ENCODE data around the gene SHC4. TPM values are rescaled to one million over a fixed set of nuclear protein-coding genes. Genes with fewer than 3 reads are reported as not detected.

The SHC4 gene
- total and polyA plus RNA-seq, 5 donors: 2.4 to 6.6 (median 3.5) TPM

DNA sequence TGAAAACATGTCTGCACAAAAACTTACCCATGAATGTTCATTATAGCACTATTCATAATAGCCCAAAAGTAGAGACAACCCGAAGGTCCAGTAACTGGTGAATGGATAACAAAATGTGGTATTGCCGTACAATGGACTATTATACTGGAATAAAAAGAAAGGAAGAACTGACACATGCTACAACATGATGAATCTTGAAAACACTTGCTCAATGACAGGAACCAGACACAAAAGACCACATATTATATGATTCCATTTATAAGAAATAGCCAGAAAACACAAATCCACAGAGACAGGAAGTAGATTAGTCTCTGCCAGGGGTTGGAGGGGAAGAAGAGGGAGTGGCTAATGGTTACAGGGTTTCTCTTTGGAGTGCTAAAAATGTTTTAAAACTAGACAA lies 18.3 kb downstream of the SHC4 start:
- H3K27ac ChIP-seq (ENCODE audit: low read length): no peak overlapping the region
- peaks cover 2% of the 10 kb centered on the region for H3K4me1 ChIP-seq (ENCODE audit: control insufficient read depth, insufficient read depth, low read length)
- H3K9me3 ChIP-seq (ENCODE audit: control insufficient read depth, low read length): no peaks in the 10 kb centered on the region
- intact Hi-C loops (cut with DNase I): no loop called here
- no peaks in the 10 kb centered on the region for H3K27me3 ChIP-seq (ENCODE audit: control insufficient read depth, insufficient read depth)
- peak; percentile 80 to 87 for ATAC-seq
- WGBS: 71% methylated on average over 2 of the region's 2 CpGs
- H3K4me3 ChIP-seq (ENCODE audit: low read length): no peak overlapping the region
- no peak for DNase-seq

DNA sequence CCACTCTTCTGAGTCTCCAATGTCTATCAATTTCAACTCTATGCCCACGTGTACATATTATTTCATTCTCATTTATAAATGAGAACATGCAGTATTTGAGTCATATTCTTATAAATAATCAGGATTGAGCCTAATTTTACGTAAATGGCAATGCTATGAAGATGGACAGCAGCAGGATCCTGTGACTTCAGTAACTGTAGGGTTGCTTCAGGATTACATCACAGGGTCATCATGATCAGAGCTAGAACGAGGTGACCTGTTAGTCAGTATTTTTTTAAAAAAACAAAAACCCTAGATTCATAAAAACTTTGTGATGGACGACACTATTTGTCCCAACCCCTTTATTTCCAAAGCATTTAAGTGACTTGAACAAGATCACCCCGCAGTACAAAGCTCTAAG lies 21.8 kb downstream of the SHC4 start:
- 77% methylated on average over 5 of the region's 5 CpGs for WGBS
- no peak overlapping the region for H3K27ac ChIP-seq (ENCODE audit: low read length)
- no peaks in the 10 kb centered on the region for H3K27me3 ChIP-seq (ENCODE audit: control insufficient read depth, insufficient read depth)
- no peaks in the 10 kb centered on the region for H3K9me3 ChIP-seq (ENCODE audit: control insufficient read depth, low read length)
- H3K4me1 ChIP-seq (ENCODE audit: control insufficient read depth, insufficient read depth, low read length): peaks cover 2% of the 10 kb centered on the region
- DNase-seq: no peak
- no peak overlapping the region for H3K4me3 ChIP-seq (ENCODE audit: low read length)
- intact Hi-C loops (cut with DNase I): no loop called here
- ATAC-seq: no peak

DNA sequence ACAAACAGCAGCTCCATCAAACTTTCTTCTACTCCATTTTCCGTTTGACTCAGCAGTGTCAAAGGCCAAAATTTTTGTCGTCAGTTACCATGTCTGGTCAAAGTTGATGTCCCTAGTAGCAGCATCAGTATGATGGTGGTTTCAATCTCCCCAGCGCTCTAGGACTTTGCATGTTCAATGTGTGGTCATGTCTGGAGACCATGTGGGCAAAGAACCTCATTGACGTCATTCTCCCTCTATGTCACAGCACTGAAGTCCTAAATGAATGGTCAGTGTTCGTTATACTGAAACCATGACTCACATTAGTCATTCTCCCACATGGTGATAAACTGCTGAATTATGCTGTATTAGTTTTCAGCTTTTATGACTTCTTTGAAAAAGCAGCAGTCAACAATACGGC lies 23.2 kb downstream of the SHC4 start:
- no peak overlapping the region for H3K4me3 ChIP-seq (ENCODE audit: low read length)
- peaks cover 2% of the 10 kb centered on the region for H3K4me1 ChIP-seq (ENCODE audit: control insufficient read depth, insufficient read depth, low read length)
- intact Hi-C loops (cut with DNase I): no loop called here
- no peaks in the 10 kb centered on the region for H3K27me3 ChIP-seq (ENCODE audit: control insufficient read depth, insufficient read depth)
- no peak for ATAC-seq
- no peak overlapping the region for H3K27ac ChIP-seq (ENCODE audit: low read length)
- WGBS: 83% methylated on average over 6 of the region's 6 CpGs
- H3K9me3 ChIP-seq (ENCODE audit: control insufficient read depth, low read length): no peaks in the 10 kb centered on the region
- no peak for DNase-seq

DNA sequence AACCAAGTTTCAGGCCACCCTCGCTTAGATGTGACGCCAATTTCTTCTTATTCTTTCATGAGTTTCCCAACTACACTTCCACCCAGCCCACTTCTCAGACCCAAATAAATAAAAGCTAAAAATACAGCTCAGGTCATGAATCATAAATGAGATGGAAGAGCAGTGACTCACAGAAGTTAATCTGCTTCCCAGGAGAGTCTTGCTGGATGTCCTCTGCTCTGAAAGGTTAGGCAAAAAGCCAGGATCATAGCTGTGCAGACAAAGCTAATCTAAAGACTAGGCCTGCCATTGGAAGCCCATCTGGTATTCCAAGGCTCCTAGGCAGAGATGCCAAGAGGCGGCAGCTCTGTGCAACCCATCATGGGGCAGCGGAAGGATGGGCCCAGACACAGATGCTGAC lies 24.1 kb downstream of the SHC4 start:
- WGBS: 82% methylated on average over 4 of the region's 4 CpGs
- Histone ChIP-seq H3K27me3 (ENCODE audit: control insufficient read depth, insufficient read depth) (no peaks in the 10 kb centered on the region), H3K9me3 (ENCODE audit: control insufficient read depth, low read length) (no peaks in the 10 kb centered on the region), H3K4me3 (ENCODE audit: low read length) (no peak overlapping the region), H3K4me1 (ENCODE audit: control insufficient read depth, insufficient read depth, low read length) (peaks cover 2% of the 10 kb centered on the region), H3K27ac (ENCODE audit: low read length) (no peak overlapping the region)
- intact Hi-C loops (cut with DNase I): no loop called here
- ATAC-seq (peak; percentile 19 to 62), DNase-seq (peak in 1 of 3 donors; percentile 17)

DNA sequence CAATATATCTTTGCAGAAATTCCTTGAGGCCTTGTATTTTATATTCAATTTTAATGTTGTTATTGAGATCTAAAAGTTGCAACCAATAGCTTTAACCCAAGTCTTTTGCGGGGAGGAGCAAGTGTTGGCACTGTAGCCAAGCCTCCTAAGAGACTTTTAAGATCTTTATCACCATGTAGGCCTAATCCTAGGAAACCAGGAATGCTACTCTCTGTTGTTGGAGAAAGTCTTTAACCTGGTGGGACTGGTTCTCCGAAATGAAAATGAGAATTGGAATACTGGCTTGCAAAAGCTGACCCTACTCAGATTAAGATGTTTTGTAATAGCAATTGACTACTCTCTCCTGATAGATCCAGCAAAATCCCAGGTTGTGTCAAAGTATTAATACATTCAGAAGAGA lies 25.8 kb downstream of the SHC4 start:
- H3K27ac ChIP-seq (ENCODE audit: low read length): no peak overlapping the region
- H3K27me3 ChIP-seq (ENCODE audit: control insufficient read depth, insufficient read depth): no peaks in the 10 kb centered on the region
- WGBS: 90% methylated on average over 2 of the region's 2 CpGs
- no peak overlapping the region for H3K4me3 ChIP-seq (ENCODE audit: low read length)
- no peaks in the 10 kb centered on the region for H3K9me3 ChIP-seq (ENCODE audit: control insufficient read depth, low read length)
- no peak for DNase-seq
- no peak for ATAC-seq
- intact Hi-C loops (cut with DNase I): no loop called here
- peaks cover 2% of the 10 kb centered on the region for H3K4me1 ChIP-seq (ENCODE audit: control insufficient read depth, insufficient read depth, low read length)

DNA sequence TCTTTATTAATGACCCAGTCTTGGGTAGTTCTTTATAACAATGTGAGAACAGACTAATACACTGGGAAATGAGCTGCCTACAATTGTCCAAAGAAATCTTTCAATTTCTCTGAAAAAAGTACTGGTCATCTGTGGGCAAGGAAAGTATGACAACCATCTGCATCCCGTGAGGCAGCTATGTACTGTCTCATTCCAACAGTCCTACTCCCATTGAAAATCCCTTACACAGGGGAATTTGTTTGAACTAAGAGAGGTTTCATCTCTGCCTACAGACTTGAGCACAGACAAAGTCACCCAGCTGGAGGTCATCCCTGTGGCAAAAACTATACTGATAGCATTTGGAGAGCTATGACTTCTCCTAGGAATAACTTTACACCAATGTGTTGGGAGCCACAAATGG lies 27.1 kb downstream of the SHC4 start:
- DNase-seq (no peak), ATAC-seq (no peak)
- WGBS: 75% methylated on average over 1 of the region's 1 CpG
- H3K9me3 ChIP-seq (ENCODE audit: control insufficient read depth, low read length): no peaks in the 10 kb centered on the region
- no peaks in the 10 kb centered on the region for H3K27me3 ChIP-seq (ENCODE audit: control insufficient read depth, insufficient read depth)
- no peak overlapping the region for H3K27ac ChIP-seq (ENCODE audit: low read length)
- intact Hi-C loops (cut with DNase I): no loop called here
- no peak overlapping the region for H3K4me3 ChIP-seq (ENCODE audit: low read length)
- H3K4me1 ChIP-seq (ENCODE audit: control insufficient read depth, insufficient read depth, low read length): peaks cover 2% of the 10 kb centered on the region

DNA sequence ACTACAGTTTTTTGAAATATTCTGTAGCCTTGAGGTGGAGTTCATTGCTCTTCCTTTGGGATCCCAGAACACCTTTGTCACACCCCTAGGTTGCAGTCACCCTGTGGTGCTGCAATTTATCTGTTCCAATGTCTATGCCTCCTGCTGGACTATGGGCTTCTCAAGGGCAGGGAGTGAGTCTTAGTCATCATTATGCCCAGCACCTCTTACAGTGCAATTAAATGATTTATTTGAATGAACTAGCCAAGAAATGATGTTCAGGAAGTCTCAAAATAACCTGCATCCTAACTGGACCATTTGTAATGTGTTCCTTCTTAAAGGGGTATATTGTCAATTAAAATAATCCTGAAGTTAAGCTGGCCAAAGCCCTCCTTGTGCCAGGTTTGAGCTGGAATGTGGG lies 28.5 kb downstream of the SHC4 start:
- ATAC-seq: no peak
- Histone ChIP-seq H3K27me3 (ENCODE audit: control insufficient read depth, insufficient read depth) (no peaks in the 10 kb centered on the region), H3K4me1 (ENCODE audit: control insufficient read depth, insufficient read depth, low read length) (peaks cover 2% of the 10 kb centered on the region), H3K4me3 (ENCODE audit: low read length) (no peak overlapping the region), H3K27ac (ENCODE audit: low read length) (no peak overlapping the region), H3K9me3 (ENCODE audit: control insufficient read depth, low read length) (no peaks in the 10 kb centered on the region)
- no peak for DNase-seq
- intact Hi-C loops (cut with DNase I): no loop called here

DNA sequence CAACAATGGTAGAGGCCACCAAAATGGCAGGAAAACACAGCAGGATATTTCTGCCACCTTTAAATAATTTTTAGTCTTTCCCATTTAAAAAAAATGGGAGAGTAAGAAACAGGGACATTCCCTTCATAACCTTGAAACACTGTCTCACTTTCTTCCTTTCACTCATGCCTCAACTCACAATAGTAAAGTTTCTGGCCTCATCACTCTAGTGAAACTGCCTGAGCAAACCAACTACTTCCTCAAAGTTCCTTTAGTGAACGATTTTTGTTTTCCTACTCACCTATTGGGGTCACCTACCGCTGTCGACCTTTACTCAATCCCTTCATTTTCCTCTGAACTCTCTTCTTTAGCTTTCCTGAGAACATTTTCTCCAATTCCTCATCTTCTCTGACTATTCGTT lies 33.0 kb downstream of the SHC4 start:
- 79% methylated on average over 4 of the region's 4 CpGs for WGBS
- Histone ChIP-seq H3K9me3 (ENCODE audit: control insufficient read depth, low read length) (no peaks in the 10 kb centered on the region), H3K27me3 (ENCODE audit: control insufficient read depth, insufficient read depth) (no peaks in the 10 kb centered on the region), H3K4me1 (ENCODE audit: control insufficient read depth, insufficient read depth, low read length) (no peaks in the 10 kb centered on the region), H3K4me3 (ENCODE audit: low read length) (no peak overlapping the region), H3K27ac (ENCODE audit: low read length) (no peak overlapping the region)
- DNase-seq (no peak), ATAC-seq (no peak)
- intact Hi-C loops (cut with DNase I): no loop called here

DNA sequence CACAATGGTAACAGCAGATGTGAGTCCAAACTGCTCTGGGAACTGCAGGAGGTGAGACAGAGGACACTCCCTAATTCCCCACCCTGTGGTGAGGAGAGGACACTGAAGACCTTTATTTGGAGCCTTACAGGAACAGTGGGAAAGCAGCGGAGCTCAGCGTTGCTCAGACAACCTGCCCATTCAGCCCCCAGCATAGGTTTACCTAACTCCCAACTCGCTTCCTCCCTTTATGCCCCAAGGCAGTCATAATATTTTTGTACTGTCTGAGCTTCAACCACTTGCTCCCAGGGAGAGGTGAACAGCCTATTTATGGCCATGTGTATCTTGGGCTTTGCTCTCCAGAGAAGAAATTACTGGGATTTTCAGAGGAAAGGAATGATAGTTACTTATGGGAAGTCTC lies 34.1 kb downstream of the SHC4 start:
- intact Hi-C loops (cut with DNase I): loop anchor here in 1 of 4 donors (10.0 kb wide), 1 partner anchor 465 kb away; no protein-coding TSS in a partner anchor
- no peaks in the 10 kb centered on the region for H3K9me3 ChIP-seq (ENCODE audit: control insufficient read depth, low read length)
- WGBS: 83% methylated on average over 3 of the region's 3 CpGs

DNA sequence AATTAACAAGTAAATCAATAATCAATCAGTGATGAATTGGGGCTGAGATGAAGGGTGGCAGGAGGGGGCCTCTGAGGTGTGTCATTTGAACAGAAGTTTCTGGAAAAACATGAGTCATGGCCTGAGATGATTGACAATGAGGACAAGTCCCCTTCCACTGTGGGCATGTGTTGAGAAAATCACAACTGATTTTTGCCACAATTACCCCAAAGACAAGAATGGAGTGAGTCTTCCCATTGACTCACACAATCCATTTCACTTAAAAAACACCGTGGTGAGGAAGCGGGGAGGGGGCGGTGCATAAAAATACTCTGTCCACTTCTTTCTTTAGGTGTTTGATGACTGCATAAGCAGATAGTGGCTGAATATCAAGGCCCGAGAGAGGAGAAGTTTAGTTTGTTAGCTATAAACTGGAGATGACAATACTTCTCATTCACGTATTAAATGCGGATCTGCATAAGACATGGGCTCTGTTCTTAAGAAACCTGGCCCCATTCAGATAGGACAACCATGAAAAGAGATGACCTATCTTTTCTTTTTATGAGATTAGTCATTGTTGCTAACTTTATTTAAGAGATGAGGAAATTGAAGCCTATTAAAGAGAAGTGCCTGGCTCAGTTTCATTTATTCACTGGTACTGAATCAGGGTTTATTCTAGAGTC lies 34.7 kb downstream of the SHC4 start:
- WGBS: 87% methylated on average over 6 of the region's 6 CpGs
- no peaks in the 10 kb centered on the region for H3K4me1 ChIP-seq (ENCODE audit: control insufficient read depth, insufficient read depth, low read length)
- intact Hi-C loops (cut with DNase I): loop anchor here in 1 of 4 donors (10.0 kb wide), 1 partner anchor 464 kb away; no protein-coding TSS in a partner anchor

More for the DNA sequence above, 34.1 kb downstream of the SHC4 start:
- no peak overlapping the region for H3K27ac ChIP-seq (ENCODE audit: low read length)
- DNase-seq: no peak
- no peak overlapping the region for H3K4me3 ChIP-seq (ENCODE audit: low read length)
- no peak for ATAC-seq
- H3K27me3 ChIP-seq (ENCODE audit: control insufficient read depth, insufficient read depth): no peaks in the 10 kb centered on the region
- no peaks in the 10 kb centered on the region for H3K4me1 ChIP-seq (ENCODE audit: control insufficient read depth, insufficient read depth, low read length)

DNA sequence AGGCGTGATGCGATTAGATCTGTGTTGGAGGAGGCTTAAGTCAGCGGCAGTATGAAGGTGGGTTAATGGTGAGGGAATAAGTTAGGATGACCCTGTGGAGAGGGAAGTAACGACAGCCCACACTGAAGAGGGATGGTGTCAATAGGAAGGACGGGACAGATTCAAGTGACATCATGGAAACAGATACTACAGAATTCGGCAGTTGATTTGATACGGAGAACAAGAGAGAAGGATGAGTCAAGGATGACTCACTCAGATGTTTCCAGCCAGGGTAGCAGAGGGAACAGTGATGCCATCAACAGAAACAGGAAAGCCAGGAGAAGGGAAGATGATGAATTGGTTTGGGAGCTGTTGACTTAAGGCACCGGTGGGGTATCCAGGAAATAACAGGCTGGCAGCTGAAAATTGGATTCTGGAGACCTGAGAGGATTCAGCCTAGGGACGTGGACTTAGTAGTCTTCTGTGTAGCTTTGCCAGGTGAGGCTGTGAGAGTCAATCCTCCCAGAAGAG lies 38.0 kb downstream of the SHC4 start:
- Histone ChIP-seq H3K27me3 (ENCODE audit: control insufficient read depth, insufficient read depth) (no peaks in the 10 kb centered on the region), H3K27ac (ENCODE audit: low read length) (peak overlapping the region; percentile 32), H3K9me3 (ENCODE audit: control insufficient read depth, low read length) (no peaks in the 10 kb centered on the region), H3K4me3 (ENCODE audit: low read length) (no peak overlapping the region), H3K4me1 (ENCODE audit: control insufficient read depth, insufficient read depth, low read length) (no peaks in the 10 kb centered on the region)
- DNase-seq (no peak), ATAC-seq (peak; percentile 67 to 86)
- intact Hi-C loops (cut with DNase I): loop anchor here in 1 of 4 donors (10.0 kb wide), 1 partner anchor 461 kb away; no protein-coding TSS in a partner anchor
- 40% methylated on average over 9 of the region's 9 CpGs for WGBS

More for the DNA sequence above, 34.7 kb downstream of the SHC4 start:
- DNase-seq (no peak), ATAC-seq (no peak)
- Histone ChIP-seq H3K27ac (ENCODE audit: low read length) (no peak overlapping the region), H3K9me3 (ENCODE audit: control insufficient read depth, low read length) (no peaks in the 10 kb centered on the region), H3K27me3 (ENCODE audit: control insufficient read depth, insufficient read depth) (no peaks in the 10 kb centered on the region), H3K4me3 (ENCODE audit: low read length) (no peak overlapping the region)

Data from right cardiac atrium (tissue), 5 donors.